H54 (cell line): Measurements from ENCODE around the gene CKS2.
"Not testable (repeated sequence)": the region's sequence is repeated elsewhere in the genome, so short reads cannot be mapped to it uniquely, and the experiment has no call there.

Experiments
- DNase-seq: peaks from one replicate; pipeline ENCODE4 v3.0.0; 2011; ENCODE audit warnings: low spot score, mixed read lengths; ENCODE audit not compliant: insufficient read length
- FAIRE-seq: peaks from 3 replicates; lab custom pipeline; 2011; peaks lifted over from hg19 to GRCh38; lab: Jason Lieb, UNC
- POLR2A ChIP-seq: IDR thresholded peaks from 2 replicates; pipeline ENCODE4 v1.6.1; 2011; ENCODE audit warnings: low read depth, mild to moderate bottlenecking, low read length

CKS2 gene

DNA sequence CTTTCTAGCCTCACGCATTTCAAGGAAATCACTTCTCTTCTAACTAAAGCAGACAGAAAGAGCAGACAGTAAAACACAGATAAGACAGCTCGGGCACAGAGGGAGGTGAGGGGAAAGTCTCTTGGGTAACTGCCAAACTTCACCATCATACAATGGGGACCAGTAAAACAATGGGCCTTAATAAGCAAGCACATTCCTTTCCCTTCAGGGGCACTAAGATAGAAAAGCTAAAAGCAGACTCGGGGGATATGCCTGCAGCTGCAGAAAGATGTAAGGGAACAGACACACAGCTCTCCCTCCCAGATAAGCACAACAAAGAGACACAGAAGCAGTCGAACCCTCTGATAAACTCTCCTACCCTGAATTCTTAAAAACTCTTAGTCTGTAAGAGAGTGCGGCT, 15.6 kb upstream of the CKS2 start:
- DNase-seq (no peak), FAIRE-seq (no peak)
- TF ChIP-seq POLR2A = no peak

DNA sequence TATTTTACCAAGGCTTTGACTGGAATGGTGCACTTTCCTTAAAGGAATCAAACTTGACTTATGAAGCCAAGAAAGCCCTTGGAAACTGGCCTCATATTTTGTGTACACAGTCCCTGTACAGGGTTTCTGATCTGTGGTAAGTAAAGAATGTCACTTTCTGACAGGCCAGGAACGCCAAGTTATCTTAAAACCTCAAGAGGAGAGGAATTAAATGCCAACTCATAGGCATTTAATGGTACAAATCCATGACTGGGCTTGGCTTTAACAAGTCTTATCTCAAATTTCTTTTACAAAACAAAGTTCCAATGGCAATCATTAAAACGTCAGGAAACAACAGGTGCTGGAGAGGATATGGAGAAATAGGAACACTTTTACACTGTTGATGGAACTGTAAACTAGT, 9.0 kb upstream of the CKS2 start:
- peak; percentile 64 for FAIRE-seq
- not testable (repeated sequence) for DNase-seq

DNA sequence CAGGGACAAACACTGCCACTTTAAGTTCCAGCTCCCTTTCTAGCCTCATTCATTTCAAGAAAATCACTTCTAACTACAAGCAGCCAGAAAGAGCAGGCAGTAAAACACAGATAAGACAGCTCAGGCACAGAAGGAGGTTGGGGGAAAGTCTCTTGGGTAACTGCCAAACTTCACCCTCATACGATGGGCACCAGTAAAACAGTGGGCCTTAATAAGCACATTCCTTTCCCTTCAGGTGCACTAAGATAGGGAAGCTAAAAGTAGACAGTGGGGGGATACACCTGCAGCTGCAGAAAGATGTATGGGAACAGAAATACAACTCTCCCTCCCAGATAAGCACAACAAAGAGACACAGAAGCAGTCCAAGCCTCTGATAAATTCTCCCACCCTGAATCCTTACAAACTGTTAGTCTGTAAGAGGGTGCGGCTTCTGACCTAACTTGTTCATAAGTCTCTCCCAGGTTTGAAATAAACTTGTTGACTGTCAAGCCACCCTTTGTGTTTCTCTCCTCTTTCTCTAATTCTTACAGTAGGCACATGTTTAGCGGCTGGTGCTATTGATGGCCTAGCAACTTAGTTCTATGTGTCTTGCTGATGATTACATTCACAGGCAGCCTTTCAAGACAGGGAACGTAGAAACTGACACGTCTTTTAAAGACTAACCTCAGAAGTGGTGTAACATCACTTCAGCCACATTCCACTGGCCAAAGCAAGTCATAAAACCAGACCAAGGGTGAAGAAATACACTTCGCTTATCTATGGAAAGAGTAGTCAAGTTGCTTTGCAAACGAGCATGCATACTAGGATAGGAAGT, 6.8 kb upstream of the CKS2 start:
- FAIRE-seq (peak; percentile 6), DNase-seq (no peak)
- TF ChIP-seq POLR2A = no peak

DNA sequence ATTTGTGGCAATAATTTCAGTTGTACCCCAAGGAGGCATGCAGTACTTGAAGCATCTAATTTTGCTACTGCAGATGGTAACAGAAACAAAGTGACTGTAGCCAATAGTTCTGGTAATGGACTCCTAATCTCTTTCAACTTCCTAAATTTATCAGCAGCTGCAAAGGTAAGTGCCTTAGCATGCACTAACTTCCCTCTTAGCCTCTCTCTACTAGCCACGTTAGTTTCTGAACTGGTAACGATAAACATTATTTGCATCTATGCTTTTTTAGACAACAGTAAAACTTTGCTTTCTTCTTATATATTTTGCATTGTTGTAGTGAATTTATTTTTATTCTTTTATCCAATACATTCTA, 6.2 kb upstream of the CKS2 start:
- DNase-seq (no peak), FAIRE-seq (no peak)
- no peak for TF ChIP-seq POLR2A

DNA sequence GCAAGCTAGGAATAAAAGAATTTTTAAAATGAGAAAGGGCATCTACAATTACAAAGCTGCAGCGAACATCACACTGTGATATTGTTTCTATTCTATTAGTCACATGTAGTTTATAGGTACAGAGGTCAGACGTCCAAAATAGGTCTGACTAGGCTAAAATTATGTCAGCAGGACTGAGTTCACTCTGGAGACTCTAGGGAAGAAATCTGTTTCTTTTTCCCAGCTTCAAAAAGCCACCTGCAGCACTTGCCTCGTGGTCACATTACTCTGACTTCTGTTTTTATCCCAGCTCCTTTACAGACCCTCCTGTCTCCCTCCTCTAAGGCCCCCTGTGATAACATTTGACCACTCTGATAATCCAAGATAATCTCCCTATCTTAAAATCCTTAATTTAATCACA, 5.1 kb upstream of the CKS2 start:
- DNase-seq = no peak
- no peak for FAIRE-seq
- no peak for TF ChIP-seq POLR2A

- FAIRE-seq (no peak), DNase-seq (no peak)
- no peak for TF ChIP-seq POLR2A
Measured at GRCh38 chr9:89309166-89309565, 1.8 kb upstream of the CKS2 start.

DNA sequence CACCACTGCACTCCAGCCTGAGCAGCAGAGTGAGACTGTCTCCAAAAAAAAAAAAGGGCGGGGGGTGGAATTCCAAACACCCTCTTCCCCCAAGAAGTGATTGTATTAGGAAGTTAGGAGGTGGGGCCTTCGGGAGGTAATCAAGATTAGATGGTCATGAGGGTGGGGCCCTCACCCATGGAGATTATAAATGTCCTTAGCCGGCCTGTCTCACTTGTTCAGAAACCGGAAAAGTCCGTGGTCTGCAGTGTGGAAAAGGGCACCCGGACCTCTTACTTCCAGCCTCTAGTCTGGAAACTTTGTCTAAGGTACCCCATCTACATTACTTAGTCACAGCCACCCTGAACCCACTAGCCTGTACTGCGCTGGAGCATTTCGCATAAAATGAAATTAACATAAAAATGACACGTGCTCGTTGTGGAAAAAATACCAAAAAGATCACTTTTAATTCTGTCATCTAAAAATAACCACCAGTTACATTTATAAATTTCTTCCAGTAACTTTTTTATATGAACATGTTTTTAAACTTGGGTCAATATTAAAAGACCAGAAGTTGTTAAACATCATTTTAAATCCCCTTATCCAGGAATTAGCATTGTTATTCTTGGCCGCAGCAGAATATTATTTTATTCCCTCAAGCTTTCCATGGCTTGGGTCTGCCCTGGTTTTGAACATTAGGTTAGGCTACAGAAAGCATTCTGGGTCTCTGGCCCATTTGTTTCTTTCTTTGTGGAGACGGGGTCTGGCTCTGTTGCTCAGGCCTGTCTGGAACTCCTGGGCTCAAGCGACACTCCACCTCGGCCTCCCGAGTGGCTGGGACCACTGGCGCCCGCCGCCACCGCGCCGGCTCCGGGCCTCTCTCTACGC, 1.2 kb upstream of the CKS2 start:
- DNase-seq (no peak), FAIRE-seq (no peak)

DNA sequence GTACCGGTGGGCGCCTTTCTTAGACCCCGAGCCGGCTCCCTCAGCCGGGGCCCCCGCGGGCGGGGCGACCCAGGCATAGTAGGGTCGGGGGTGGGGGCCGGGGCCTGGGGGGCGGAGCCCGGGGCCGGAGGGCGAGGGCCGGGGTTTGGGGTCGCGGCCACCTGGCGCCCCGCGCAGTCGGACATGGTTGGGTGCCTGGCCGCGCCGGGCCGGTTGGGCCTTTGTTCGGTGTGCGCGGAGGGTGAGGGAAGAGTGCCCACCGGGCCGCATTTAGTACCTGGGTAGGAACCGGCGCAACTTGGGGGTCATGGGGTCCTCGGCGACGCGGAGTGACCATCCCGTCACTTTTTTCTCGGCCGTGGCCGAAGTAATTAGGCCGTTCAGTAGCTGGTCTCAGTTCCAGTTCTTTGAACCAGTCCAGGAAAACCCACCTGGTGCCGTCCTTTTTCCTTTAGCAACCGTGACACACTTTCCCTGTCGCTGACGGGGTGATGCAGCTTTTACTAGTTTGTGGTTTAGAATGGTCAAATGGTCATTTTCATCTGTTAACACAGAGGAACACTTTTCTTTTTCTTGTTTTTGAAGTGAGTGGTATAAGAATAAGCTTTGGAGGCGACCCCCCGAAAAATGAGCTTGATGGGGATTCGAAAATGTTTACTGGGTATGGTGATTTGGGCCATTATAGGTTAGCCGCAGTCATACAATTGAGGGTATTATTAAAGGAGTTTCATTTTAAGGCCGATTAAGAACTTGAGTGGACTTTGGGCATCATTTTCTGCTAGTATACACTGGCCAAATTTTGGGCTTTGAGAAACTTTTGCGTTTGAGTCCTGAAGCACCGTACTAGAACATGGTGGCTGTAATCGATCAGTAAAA, 589 bp downstream of the CKS2 start:
- no peak for TF ChIP-seq POLR2A
- no peak for DNase-seq
- no peak for FAIRE-seq

More for the DNA sequence above, 1.2 kb upstream of the CKS2 start:
- no peak for TF ChIP-seq POLR2A

- DNase-seq = no peak
- peak; percentile 73 for FAIRE-seq
- no peak for TF ChIP-seq POLR2A
Measured at GRCh38 chr9:89312222-89312571, 1.2 kb downstream of the CKS2 start.

GRCh38 chr9:89313842-89314241, 2.8 kb downstream of the CKS2 start:
- DNase-seq = no peak
- TF ChIP-seq POLR2A = no peak
- peak; percentile 11 for FAIRE-seq

DNA sequence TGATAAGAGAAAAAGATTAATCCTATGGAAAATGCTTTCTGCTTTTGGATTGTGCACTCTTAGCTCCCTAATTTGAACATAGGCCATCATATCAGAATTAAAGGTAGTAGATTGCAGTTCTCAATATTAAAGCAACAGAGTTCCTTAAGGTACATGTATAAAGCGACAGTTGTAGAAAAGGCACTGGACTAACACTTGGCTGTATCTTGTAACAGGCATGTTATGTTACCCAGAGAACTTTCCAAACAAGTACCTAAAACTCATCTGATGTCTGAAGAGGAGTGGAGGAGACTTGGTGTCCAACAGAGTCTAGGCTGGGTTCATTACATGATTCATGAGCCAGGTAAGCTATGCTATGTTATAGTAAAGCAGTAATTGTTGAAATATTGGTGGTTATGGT, 4.0 kb downstream of the CKS2 start:
- peak; percentile 69 for FAIRE-seq
- no peak for DNase-seq
- TF ChIP-seq POLR2A = no peak

GRCh38 chr9:89315482-89315881, 4.5 kb downstream of the CKS2 start:
- no peak for FAIRE-seq
- DNase-seq = no peak
- TF ChIP-seq POLR2A = no peak

- FAIRE-seq (peak; percentile 93), DNase-seq (no peak)
- TF ChIP-seq POLR2A = no peak
Measured at GRCh38 chr9:89317282-89317681, 6.3 kb downstream of the CKS2 start.

GRCh38 chr9:89318123-89319014, 7.4 kb downstream of the CKS2 start, which contains the start of gene SECISBP2:
Gene SECISBP2 (plus strand): TSS chr9:89318500. CDS start chr9:89318577, 77 bp downstream.
- peak; percentile 99 for FAIRE-seq
- peak; percentile 79; the same call in 1 of the 2 replicates for TF ChIP-seq POLR2A

More at GRCh38 chr9:89318123-89319014, 7.4 kb downstream of the CKS2 start, which contains the start of gene SECISBP2:
- peak; percentile 93 for DNase-seq
